H9 (cell line): ENCODE results near the gene FBXO24. TPM values are rescaled to one million over a fixed set of nuclear protein-coding genes. Genes with fewer than 3 reads are reported as not detected.

Experiments used
- DNase-seq: peaks from one replicate; pipeline ENCODE4 v3.0.0-alpha.2; 2017
- H2AFZ ChIP-seq: one replicate; pipeline ENCODE4 v1.6.1; 2013; ENCODE audit warnings: mild to moderate bottlenecking, low read length, control low read depth, moderate library complexity
- H2AK5ac ChIP-seq: 2 replicates; pipeline ENCODE4 v1.6.1; 2013; ENCODE audit warnings: low read length, control low read depth, mixed read lengths; ENCODE audit not compliant: insufficient read length
- H2BK120ac ChIP-seq: one replicate; pipeline ENCODE4 v1.6.1; 2013; ENCODE audit warnings: low read depth, mild to moderate bottlenecking, low read length, control low read depth, inconsistent platforms; ENCODE audit not compliant: poor library complexity, severe bottlenecking
- H2BK12ac ChIP-seq: 2 replicates; pipeline ENCODE4 v1.6.1; 2013; ENCODE audit warnings: low read length, control low read depth, mixed read lengths, low read depth; ENCODE audit not compliant: insufficient read length
- H2BK15ac ChIP-seq: 2 replicates; pipeline ENCODE4 v1.6.1; 2013; ENCODE audit warnings: low read depth, low read length, control low read depth
- H2BK20ac ChIP-seq: one replicate; pipeline ENCODE4 v1.6.1; 2013; ENCODE audit warnings: low read depth, mild to moderate bottlenecking, low read length, control low read depth, inconsistent platforms; ENCODE audit not compliant: poor library complexity, severe bottlenecking
- H2BK5ac ChIP-seq: 2 replicates; pipeline ENCODE4 v1.6.1; 2013; ENCODE audit warnings: low read length, control low read depth, mixed read lengths; ENCODE audit not compliant: insufficient read length
- H3K14ac ChIP-seq: 2 replicates; pipeline ENCODE4 v1.6.1; 2013; ENCODE audit warnings: low read length, control low read depth; ENCODE audit not compliant: insufficient read depth
- H3K18ac ChIP-seq: 2 replicates; pipeline ENCODE4 v1.6.1; 2013; ENCODE audit warnings: low read depth, mild to moderate bottlenecking, mixed read lengths, low read length, control low read depth; ENCODE audit not compliant: insufficient read length
- H3K23ac ChIP-seq: 2 replicates; pipeline ENCODE4 v1.6.1; 2013; ENCODE audit warnings: low read length, control low read depth, mixed read lengths, low read depth; ENCODE audit not compliant: insufficient read length
- H3K23me2 ChIP-seq: 2 replicates; pipeline ENCODE4 v1.6.1; 2013; ENCODE audit warnings: low read depth, mild to moderate bottlenecking, mixed read lengths, low read length, control low read depth; ENCODE audit not compliant: insufficient read length, poor library complexity, severe bottlenecking
- H3K27ac ChIP-seq: 2 replicates; pipeline ENCODE4 v1.5.1; 2013; ENCODE audit warnings: low read length, control low read depth, mixed read lengths, low read depth; ENCODE audit not compliant: insufficient read length
- H3K27me3 ChIP-seq: 2 replicates; pipeline ENCODE4 v1.6.1; 2013; ENCODE audit warnings: low read length, control low read depth, inconsistent platforms; ENCODE audit not compliant: insufficient read depth
- H3K4ac ChIP-seq: 2 replicates; pipeline ENCODE4 v1.6.1; 2013; ENCODE audit warnings: low read depth, mild to moderate bottlenecking, control low read depth, inconsistent platforms, low read length, moderate library complexity
- H3K4me1 ChIP-seq: 2 replicates; pipeline ENCODE4 v1.6.1; 2013; ENCODE audit warnings: low read length, control low read depth, inconsistent platforms; ENCODE audit not compliant: insufficient read depth
- H3K4me2 ChIP-seq: 2 replicates; pipeline ENCODE4 v1.6.1; 2013; ENCODE audit warnings: low read length, control low read depth, mixed read lengths; ENCODE audit not compliant: insufficient read length, insufficient read depth
- H3K56ac ChIP-seq: 2 replicates; pipeline ENCODE4 v1.6.1; 2013; ENCODE audit warnings: low read depth, mild to moderate bottlenecking, mixed read lengths, low read length, control low read depth; ENCODE audit not compliant: insufficient read length
- H3K79me1 ChIP-seq: 2 replicates; pipeline ENCODE4 v1.6.1; 2013; ENCODE audit warnings: low read depth, mild to moderate bottlenecking, moderate library complexity, low read length, control low read depth, inconsistent platforms; ENCODE audit not compliant: insufficient read depth, poor library complexity, severe bottlenecking
- H3K79me2 ChIP-seq: 2 replicates; pipeline ENCODE4 v1.6.1; 2013; ENCODE audit warnings: low read length, control low read depth, inconsistent platforms; ENCODE audit not compliant: insufficient read depth
- H3K9ac ChIP-seq: 2 replicates; pipeline ENCODE4 v1.6.1; 2013; ENCODE audit warnings: low read length, control low read depth, mixed read lengths; ENCODE audit not compliant: insufficient read length; ENCODE audit errors: extremely low read depth
- H3K9me3 ChIP-seq: one replicate; pipeline ENCODE4 v1.6.1; 2013; ENCODE audit warnings: low read depth, low read length, inconsistent platforms; ENCODE audit not compliant: control insufficient read depth
- H3T11ph ChIP-seq: one replicate; pipeline ENCODE4 v1.6.1; 2013; ENCODE audit warnings: mild to moderate bottlenecking, low read length, control low read depth, inconsistent platforms
- H4K20me1 ChIP-seq: one replicate; pipeline ENCODE4 v1.6.1; 2013; ENCODE audit not compliant: control insufficient read depth, insufficient read length, insufficient read depth
- H4K5ac ChIP-seq: 2 replicates; pipeline ENCODE4 v1.6.1; 2013; ENCODE audit warnings: low read depth, mild to moderate bottlenecking, mixed read lengths, low read length, control low read depth; ENCODE audit not compliant: insufficient read length
- H4K8ac ChIP-seq: replicated peaks from 2 replicates; pipeline ENCODE4 v1.6.1; 2013; ENCODE audit warnings: low read length, control low read depth, mixed read lengths, low read depth; ENCODE audit not compliant: insufficient read length
- H4K91ac ChIP-seq: 2 replicates; pipeline ENCODE4 v1.6.1; 2013; ENCODE audit warnings: low read depth, mild to moderate bottlenecking, moderate library complexity, mixed read lengths, low read length, control low read depth; ENCODE audit not compliant: insufficient read length
- H3K27ac Mint-ChIP-seq, 3 experiments: 2 replicates in 2 of 3; 3 replicates in 1 of 3; pipeline ENCODE4 v1.8.0; 2020 to 2021; ENCODE audit warnings: mixed read lengths in 3 of 3, mild to moderate bottlenecking in 1 of 3, moderate library complexity in 1 of 3
- H3K27me3 Mint-ChIP-seq: 2 replicates; pipeline ENCODE4 v1.8.0; 2021; ENCODE audit warnings: low read depth, mild to moderate bottlenecking, moderate library complexity, mixed read lengths
- H3K36me3 Mint-ChIP-seq, 3 experiments: 2 replicates in 2 of 3; 3 replicates in 1 of 3; pipeline ENCODE4 v1.8.0; 2020 to 2021; ENCODE audit warnings: low read depth in 3 of 3, mixed read lengths in 3 of 3; ENCODE audit not compliant: insufficient read depth in 1 of 3
- H3K4me1 Mint-ChIP-seq, 2 experiments: 2 replicates each; pipeline ENCODE4 v1.8.0; 2020; ENCODE audit warnings: mixed read lengths in 2 of 2
- H3K4me3 Mint-ChIP-seq, 2 experiments: 2 replicates in 1 of 2; 3 replicates in 1 of 2; pipeline ENCODE4 v1.8.0; 2020 to 2021; ENCODE audit warnings: mild to moderate bottlenecking in 2 of 2, mixed read lengths in 2 of 2, moderate library complexity in 1 of 2
- H3K9me3 Mint-ChIP-seq, 2 experiments: 2 replicates in 1 of 2; 3 replicates in 1 of 2; pipeline ENCODE4 v1.8.0; 2020; ENCODE audit warnings: mild to moderate bottlenecking in 2 of 2, mixed read lengths in 2 of 2, moderate library complexity in 1 of 2
- CTCF ChIP-seq: fragments of 200-600 bp; sonication (generic); conservative IDR thresholded peaks from 3 replicates; pipeline ENCODE4 v1.8.0; 2021; ENCODE audit warnings: antibody characterized with exemption, mild to moderate bottlenecking
- WGBS: extraction: QIAGEN DNeasy Blood & Tissue Kit; methylation state at CpG from one replicate; pipeline ENCODE4 v1.1.7; 2013; ENCODE audit warnings: missing lambda C conversion rate, low lambda C conversion rate, mixed read lengths; ENCODE audit not compliant: insufficient read length; ENCODE audit errors: extremely low coverage; 5-methylcytosine and 5-hydroxymethylcytosine counted together
- total RNA-seq: library from RNA; stranded (reverse); gene quantifications from 2 replicates; pipeline ENCODE4 v1.2.1, GENCODE V29; 2021

The FBXO24 gene
- total RNA-seq, 1 experiment from 2014 or later: 0.85 TPM

DNA sequence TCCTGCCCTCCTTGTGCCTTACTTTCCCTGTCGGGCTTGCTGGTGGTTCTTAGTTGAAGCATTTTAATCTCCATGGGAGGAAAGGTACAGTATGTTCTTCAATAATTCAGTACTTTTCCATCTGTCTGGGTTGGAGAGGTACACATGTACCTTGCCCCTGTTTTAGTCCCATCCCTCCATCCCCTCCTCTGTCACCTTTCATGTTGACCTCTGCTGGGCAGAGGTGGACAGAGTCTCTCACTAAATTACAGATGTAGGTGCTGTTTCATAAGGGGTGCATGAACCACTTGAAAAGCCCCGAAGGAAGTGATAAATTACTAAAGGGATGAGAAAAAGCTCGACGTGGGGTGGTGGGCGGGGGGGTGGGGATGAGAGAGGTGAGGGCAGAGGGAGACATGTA lies 41.7 kb upstream of the FBXO24 start:
- Histone ChIP-seq H3K27me3 (no peaks in the 10 kb centered on the region; the same call in 1 of the 2 replicates), H3K9ac (no peak overlapping the region), H2BK5ac (no peak overlapping the region), H3K4me2 (no peak overlapping the region), H3K23ac (no peak overlapping the region), H3K27ac (no peak overlapping the region), H4K8ac (no peak overlapping the region), H3K14ac (no peak overlapping the region), H3K4ac (no peak overlapping the region), H3T11ph (no peak overlapping the region), H2AK5ac (no peak overlapping the region), H3K79me2 (no peaks in the 10 kb centered on the region), H3K9me3 (no peaks in the 10 kb centered on the region), H3K18ac (no peak overlapping the region), H2AFZ (no peak overlapping the region), H3K56ac (no peak overlapping the region), H3K4me1 (peaks cover 19% of the 10 kb centered on the region), H2BK20ac (no peak overlapping the region), H2BK120ac (no peak overlapping the region), H2BK15ac (no peak overlapping the region), H4K20me1 (no peaks in the 10 kb centered on the region), H4K5ac (no peak overlapping the region), H2BK12ac (no peak overlapping the region), H3K23me2 (peaks cover 8% of the 10 kb centered on the region), H4K91ac (no peak overlapping the region), H3K79me1 (no peaks in the 10 kb centered on the region)
- no peaks in the 10 kb centered on the region; a peak in 1 of 7 replicates for H3K36me3 Mint-ChIP-seq
- peak overlapping the region in 2 of 3 experiments; percentile 4 to 44; a peak in 1 of 7 replicates for H3K27ac Mint-ChIP-seq
- H3K4me3 Mint-ChIP-seq: no peak overlapping the region
- H3K4me1 Mint-ChIP-seq: peaks cover 75 to 79% of the 10 kb centered on the region in 2 experiments
- peaks cover 17% of the 10 kb centered on the region for H3K27me3 Mint-ChIP-seq
- TF ChIP-seq CTCF: no peak
- WGBS: no CpG with 5 or more reads among the region's 5 CpGs
- no peak for DNase-seq
- H3K9me3 Mint-ChIP-seq: no peaks in the 10 kb centered on the region; a peak in 1 of 5 replicates
